ENCODE results near the gene GTPBP1.

GTPBP1 gene

DNA sequence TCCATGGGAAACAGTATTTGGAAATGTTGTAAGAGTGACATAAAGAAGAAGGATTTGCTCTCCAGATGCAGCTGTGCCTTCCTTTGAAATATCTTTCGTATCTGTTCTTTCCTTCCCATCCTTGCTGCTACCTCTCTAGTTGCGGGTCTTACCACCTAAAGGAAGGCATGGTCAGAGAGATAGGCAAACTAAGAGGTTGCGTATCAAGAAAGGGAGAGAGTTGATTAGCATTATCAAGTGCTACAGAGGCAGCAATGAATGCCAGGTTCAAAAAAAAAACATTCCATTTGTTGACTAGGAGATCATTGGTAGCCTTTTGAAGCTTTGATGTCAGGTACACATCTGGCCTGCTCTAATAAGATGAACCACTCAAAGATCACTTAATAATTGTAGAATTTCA, 4.6 kb downstream of the GTPBP1 start:
- Histone ChIP-seq H3K27me3 (no peaks in the 10 kb centered on the region), H3K27ac (no peak overlapping the region), H3K4me1 (peaks cover 0 to 48% (median 17%) of the 10 kb centered on the region in 4 donors), H3K9me3 (no peaks in the 10 kb centered on the region), H3K4me3 (no peak overlapping the region), H3K36me3 (peaks cover 0 to 15% (median 13%) of the 10 kb centered on the region in 3 donors)
- TF ChIP-seq, protein P1, sequence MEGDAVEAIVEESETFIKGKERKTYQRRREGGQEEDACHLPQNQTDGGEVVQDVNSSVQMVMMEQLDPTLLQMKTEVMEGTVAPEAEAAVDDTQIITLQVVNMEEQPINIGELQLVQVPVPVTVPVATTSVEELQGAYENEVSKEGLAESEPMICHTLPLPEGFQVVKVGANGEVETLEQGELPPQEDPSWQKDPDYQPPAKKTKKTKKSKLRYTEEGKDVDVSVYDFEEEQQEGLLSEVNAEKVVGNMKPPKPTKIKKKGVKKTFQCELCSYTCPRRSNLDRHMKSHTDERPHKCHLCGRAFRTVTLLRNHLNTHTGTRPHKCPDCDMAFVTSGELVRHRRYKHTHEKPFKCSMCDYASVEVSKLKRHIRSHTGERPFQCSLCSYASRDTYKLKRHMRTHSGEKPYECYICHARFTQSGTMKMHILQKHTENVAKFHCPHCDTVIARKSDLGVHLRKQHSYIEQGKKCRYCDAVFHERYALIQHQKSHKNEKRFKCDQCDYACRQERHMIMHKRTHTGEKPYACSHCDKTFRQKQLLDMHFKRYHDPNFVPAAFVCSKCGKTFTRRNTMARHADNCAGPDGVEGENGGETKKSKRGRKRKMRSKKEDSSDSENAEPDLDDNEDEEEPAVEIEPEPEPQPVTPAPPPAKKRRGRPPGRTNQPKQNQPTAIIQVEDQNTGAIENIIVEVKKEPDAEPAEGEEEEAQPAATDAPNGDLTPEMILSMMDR (IDR thresholded peaks at IDR 0.05), result no peak
- intact Hi-C loops (cut with DNase I; ENCODE audit: low total_unique reads), result no loop called here
- DNase-seq, result no peak

DNA sequence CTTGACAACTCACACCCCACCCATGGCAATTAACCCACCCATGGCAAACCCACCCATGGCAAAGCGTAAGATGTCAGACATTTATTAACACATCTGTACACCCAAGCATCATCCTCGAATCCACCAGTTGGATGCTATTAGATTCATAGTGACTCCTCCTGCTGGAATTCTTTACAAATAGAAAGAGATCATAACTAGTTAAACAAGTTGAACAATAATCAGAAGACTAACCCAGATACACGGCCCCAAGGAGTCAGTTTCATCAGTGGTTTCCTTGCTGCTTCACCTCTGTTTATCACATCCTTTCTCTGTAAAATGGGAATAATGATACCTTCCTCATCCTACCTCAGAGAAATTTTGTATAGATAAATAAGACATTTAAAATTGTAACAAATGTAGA, 5.1 kb downstream of the GTPBP1 start:
- H3K4me1 ChIP-seq, result peaks cover 0 to 48% (median 18%) of the 10 kb centered on the region in 4 donors

DNA sequence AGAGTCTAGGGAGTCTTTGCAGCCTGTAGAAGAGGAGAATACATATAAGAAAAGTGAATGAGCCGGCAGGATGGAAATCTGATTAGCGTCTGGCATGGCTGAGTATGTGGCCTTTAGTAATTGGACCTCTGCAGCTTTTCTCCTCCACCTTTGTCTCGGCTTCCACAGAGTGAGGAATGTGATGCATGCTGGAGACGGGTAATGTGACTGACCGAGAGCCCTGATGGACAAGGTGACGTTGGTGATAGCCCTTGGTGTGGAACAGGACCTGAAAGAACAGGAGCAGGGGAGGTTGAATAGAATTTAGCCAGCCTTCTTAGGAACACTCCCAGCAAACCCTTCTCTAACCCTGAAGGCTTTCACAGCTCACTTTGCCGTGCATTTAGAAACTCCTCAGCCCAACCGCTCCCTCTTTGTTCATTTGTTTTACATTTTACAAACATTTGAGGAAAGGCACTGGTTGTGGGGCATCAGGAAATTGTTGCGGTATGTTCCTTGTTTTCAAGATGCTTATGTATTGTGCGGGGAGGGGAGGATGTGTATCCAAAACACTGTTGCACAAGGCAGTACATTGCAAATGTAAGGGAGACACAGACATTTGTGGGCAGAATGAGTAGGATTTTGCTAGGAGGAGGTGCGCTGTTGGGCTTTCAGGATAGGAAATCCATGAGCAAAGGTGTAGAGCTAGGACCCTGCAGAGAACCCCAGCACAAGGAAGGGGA, 6.9 kb downstream of the GTPBP1 start:
- TF ChIP-seq, protein P1 (IDR thresholded peaks at IDR 0.05), result no peak
- Histone ChIP-seq H3K36me3 (peaks cover 14 to 38% (median 31%) of the 10 kb centered on the region in 3 donors), H3K4me1 (peaks cover 0 to 39% (median 11%) of the 10 kb centered on the region in 4 donors), H3K27me3 (no peaks in the 10 kb centered on the region), H3K9me3 (no peaks in the 10 kb centered on the region), H3K27ac (no peak overlapping the region), H3K4me3 (no peak overlapping the region)
- DNase-seq, result no peak
- intact Hi-C loops (cut with DNase I; ENCODE audit: low total_unique reads), result no loop called here

More for the DNA sequence above, 5.1 kb downstream of the GTPBP1 start:
- TF ChIP-seq, protein P1 (IDR thresholded peaks at IDR 0.05), result no peak
- no peak for DNase-seq
- Histone ChIP-seq H3K36me3 (peaks cover 0 to 20% (median 14%) of the 10 kb centered on the region in 3 donors), H3K27ac (no peak overlapping the region), H3K4me3 (no peak overlapping the region), H3K9me3 (no peaks in the 10 kb centered on the region), H3K27me3 (no peaks in the 10 kb centered on the region)
- intact Hi-C loops (cut with DNase I; ENCODE audit: low total_unique reads), result no loop called here

DNA sequence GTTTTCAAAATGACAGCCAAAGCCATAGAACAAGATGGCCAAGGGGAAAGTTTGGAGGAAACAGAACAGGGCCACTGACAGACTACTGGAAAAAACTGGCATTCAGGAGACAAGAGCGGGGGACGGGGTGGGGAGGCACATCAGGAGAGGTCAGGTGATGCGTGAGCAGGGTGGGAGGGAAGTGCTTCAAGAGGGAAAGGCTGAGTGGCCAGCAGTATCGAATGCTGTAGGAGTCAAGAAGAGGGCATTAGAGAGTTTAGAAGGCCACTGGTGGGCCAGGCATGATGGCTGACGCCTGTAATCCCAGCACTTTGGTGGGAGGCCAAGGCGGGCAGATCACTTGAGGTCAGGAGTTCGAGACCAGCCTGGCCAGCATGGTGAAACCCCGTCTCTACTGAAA, 8.2 kb downstream of the GTPBP1 start:
- Histone ChIP-seq H3K9me3 (no peaks in the 10 kb centered on the region), H3K27me3 (no peaks in the 10 kb centered on the region), H3K27ac (no peak overlapping the region), H3K4me1 (peaks cover 0 to 38% (median 12%) of the 10 kb centered on the region in 4 donors), H3K36me3 (peaks cover 19 to 43% (median 31%) of the 10 kb centered on the region in 3 donors), H3K4me3 (no peak overlapping the region)
- TF ChIP-seq, protein P1 (IDR thresholded peaks at IDR 0.05), result no peak
- intact Hi-C loops (cut with DNase I; ENCODE audit: low total_unique reads), result no loop called here
- no peak for DNase-seq

DNA sequence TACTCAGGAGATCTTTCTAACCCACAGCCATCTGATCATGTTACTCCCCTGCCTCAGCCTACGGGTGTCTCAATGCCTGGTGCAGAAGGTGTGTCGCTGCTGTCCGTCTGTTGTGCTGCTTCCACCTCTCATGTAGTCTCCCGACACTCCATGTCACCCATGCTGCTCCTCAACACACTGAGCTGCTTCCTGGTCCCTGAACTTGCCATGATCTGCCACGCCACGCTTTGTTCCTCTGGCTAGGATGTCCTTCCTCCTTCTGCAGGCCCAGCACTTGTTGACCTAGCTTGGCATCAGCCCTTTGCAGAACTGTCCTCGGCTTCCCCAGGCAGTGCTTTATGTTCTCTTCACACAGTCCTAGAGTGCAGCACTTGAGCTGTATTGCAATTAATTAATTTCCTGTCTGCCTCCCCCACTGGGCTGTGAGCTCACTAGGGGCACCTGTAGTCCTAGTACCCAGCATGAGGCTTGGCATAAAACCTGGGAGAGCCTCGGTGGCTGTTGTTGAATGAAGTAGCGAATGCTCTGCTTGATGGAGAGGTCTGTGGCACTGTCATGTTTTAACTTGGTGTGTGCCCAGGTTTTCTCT, 9.5 kb downstream of the GTPBP1 start:
- Histone ChIP-seq H3K9me3 (no peaks in the 10 kb centered on the region), H3K4me3 (no peak overlapping the region), H3K27me3 (no peaks in the 10 kb centered on the region), H3K4me1 (peaks cover 0 to 36% (median 16%) of the 10 kb centered on the region in 4 donors), H3K36me3 (peaks cover 19 to 41% (median 30%) of the 10 kb centered on the region in 3 donors), H3K27ac (no peak overlapping the region)
- DNase-seq, result no peak
- TF ChIP-seq, protein P1 (IDR thresholded peaks at IDR 0.05), result no peak
- intact Hi-C loops (cut with DNase I; ENCODE audit: low total_unique reads), result no loop called here

Data from tibial artery (tissue), 4 donors.